Stimulated activated CD4-positive, alpha-beta T cell treated with anti-CD3 and anti-CD28 coated beads, Interleukin-1b, Interleukin-23, amount 100 ng/mL, for 1 hour (primary cell): Measurements from ENCODE around the gene SEZ6.

Experiments used
- DNase-seq, 2 donors: peaks; one replicate each; pipeline ENCODE4 v3.0.0-alpha.2; 2020; ENCODE audit warnings: low read depth in 2 of 2

The SEZ6 gene

GRCh38 chr17:29003289-29003688 is 2.5 kb downstream of the SEZ6 start:
- no peak for DNase-seq

GRCh38 chr17:29002811-29003210 is 3.0 kb downstream of the SEZ6 start:
- DNase-seq = no peak

- no peak for DNase-seq
Observed at GRCh38 chr17:29000973-29001372, 4.9 kb downstream of the SEZ6 start.

DNA sequence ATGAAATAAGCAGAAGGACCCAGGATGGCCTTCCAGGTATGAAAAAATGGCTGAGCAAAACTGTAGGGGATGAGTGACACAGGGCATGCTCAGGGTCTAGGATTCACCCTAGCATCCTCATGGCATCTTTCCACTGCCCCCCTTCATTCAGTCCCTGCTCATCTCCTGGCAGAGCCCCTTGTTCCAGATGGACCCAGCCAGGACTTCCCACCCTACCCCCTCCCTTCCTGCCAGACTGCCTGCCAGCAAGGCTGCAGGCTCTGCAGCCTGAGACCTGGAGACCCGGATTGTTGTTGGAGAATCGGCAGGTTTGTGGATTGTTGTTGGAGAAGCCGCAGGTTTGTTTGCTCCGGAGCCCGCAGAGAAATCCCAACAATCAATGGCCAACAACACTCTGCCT is 6.6 kb downstream of the SEZ6 start:
- DNase-seq = no peak

GRCh38 chr17:28997806-28998205 is 8.0 kb downstream of the SEZ6 start:
- no peak for DNase-seq

- DNase-seq = no peak
Observed at GRCh38 chr17:28996554-28997096, 9.2 kb downstream of the SEZ6 start.

GRCh38 chr17:28993645-28994426 is 12.0 kb downstream of the SEZ6 start:
- DNase-seq = no peak

DNA sequence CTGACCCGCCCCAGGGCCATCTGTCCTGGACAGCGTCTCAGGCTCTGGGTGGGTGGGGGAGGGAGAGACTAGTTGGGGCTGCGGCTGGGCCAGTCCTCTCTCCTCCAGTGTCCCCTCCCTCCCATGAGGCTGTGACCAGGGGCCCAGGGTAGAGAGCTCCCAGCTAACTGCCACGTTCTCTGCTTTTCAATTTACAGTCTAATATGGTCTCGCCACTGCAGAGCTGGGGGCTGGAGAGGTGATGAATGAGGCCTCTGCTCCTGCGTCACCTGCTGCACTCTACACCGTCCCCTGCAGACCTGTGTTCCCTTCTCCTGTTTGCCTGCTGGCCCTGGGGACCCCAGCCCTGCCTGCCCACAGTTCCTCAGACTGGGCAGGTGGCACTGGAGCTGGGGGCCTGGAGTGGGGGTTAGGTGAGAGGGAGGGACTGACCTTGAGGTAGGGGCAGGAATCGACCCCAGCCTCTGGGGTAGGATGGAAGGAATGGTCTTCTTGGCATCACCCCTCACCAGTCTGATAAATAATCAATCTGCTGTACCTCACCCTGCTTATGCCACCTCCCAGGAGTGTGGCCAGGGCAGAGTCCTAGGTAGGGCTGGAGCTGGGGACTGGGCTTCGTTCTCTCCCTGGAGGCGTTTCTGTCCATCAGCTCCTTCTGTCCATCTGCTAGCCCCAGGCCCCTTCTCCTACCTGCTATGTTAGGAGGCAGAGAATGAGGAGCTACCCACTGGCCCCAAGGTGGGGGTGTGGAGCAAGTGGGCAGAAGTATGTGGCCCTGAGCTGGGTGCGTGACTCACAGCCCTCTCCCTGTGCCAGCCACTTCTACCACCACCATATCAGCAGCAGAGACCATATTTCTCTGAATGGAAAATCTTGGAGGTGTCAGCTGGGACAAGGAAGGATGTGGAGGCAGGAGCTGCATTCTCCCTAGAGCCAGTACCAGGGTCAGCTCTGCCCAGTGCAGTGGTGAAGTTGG is 12.9 kb downstream of the SEZ6 start:
- no peak for DNase-seq

- no peak for DNase-seq
Observed at GRCh38 chr17:28992185-28992584, 13.6 kb downstream of the SEZ6 start.

- DNase-seq = no peak
Observed at GRCh38 chr17:28991779-28992178, 14.1 kb downstream of the SEZ6 start.

DNA sequence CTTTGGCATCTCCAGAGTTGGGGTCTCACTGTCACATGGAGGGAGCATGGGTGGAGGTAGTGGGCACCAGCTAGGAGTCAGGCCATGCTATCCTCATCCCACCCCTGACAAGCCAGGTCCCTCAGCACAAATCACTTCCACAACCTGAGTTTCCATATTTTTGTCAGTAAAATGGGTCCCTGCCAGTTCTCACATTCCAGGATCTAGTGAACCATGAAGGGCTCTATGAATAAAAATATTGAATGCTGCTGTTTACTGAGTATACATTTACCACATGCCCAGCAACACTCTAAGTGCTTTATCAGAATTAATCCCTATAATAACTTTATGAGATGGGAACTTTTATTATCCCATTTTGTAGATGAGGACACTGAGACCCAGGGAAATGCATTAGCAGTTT is 16.8 kb downstream of the SEZ6 start:
- no peak for DNase-seq

GRCh38 chr17:28988475-28988874 is 17.4 kb downstream of the SEZ6 start:
- DNase-seq = no peak

GRCh38 chr17:28986714-28987655 is 18.8 kb downstream of the SEZ6 start:
- no peak for DNase-seq

GRCh38 chr17:28985950-28986713 is 19.7 kb downstream of the SEZ6 start:
- no peak for DNase-seq

GRCh38 chr17:28983286-28984230 is 22.3 kb downstream of the SEZ6 start:
- no peak for DNase-seq

DNA sequence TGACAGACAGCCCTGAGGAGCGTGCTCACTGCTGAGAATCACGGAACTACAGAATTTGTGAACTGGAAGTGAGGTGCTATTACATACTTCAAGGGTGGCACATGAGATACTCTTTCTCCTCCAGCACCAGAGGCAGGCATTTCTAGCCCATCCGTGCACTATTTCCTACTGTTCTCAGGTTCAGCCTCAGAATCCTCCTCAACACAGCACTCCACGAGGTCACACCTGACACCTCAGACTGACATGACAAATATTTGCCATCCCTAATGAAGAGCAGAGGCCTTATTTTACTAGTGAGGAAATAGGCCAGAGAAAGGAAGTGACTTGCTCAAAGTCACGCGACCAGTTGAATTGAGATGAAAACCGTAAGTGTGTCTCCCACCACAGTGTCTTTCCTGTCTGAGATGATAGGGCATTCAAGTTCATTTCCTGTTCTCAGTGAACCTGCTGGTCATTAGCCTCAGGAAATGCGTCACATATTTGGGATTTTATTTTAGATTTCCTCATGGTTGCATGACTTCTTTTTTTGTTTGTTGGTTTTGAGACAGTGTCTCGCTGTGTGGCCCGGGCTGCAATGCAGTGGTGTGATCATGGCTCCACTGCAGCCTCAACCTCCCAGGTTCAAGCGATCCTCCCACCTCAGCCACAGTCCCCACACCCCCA is 23.6 kb downstream of the SEZ6 start:
- DNase-seq = peak in 1 of 2 donors; percentile 23

GRCh38 chr17:28978356-28978964 is 27.4 kb downstream of the SEZ6 start:
- no peak for DNase-seq

GRCh38 chr17:28977659-28978355 is 28.0 kb downstream of the SEZ6 start:
- DNase-seq = no peak
